ENCODE results near the gene TRIM41.
"Not testable (repeated sequence)": the region's sequence is repeated elsewhere in the genome, so short reads cannot be mapped to it uniquely, and the experiment has no call there.

TRIM41 gene

DNA sequence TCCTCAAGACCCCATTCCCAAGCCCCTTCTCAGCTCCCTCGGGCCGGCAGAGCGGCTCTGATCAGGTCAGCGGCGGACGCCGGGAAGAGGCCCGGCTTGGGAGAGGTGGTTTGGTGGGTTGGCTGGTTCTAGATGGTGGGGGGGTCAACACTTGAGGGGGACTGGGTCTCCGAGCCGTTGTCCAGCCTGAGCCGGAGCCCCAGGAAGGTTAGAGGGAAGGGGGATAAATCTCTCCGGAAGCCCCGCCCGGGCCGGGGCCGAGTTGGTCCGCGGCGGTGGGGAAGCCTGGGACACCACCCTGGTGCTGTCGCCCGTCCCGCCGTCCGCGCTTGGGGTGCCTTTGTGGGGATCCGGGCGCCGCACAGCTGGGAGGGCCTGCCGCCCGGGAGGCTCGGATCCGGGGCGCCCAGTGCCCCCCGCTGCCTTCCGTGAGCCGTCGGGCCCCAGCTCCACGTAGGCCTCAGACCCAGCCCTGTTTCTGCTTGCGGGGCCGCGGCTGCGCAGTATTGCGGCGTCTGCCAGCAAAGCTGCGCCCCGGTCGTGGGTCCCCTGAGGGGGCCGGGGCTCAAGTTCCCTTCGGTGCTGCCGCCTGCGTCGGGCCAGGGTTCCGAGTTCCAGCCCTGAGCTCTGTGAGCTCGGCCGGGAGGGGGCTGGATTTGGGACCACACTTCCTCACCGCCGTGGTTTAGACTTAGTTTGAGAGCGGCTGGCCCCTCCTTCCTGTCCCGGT is 38.4 kb downstream of the TRIM41 start:
- H3K4me1 ChIP-seq (ENCODE audit: insufficient read depth, insufficient read length) = no peaks in the 10 kb centered on the region
- H3K36me3 ChIP-seq (ENCODE audit: insufficient read depth, insufficient read length, low read length) = peaks cover 14% of the 10 kb centered on the region
- H3K27me3 ChIP-seq (ENCODE audit: insufficient read depth, insufficient read length) = no peaks in the 10 kb centered on the region
- DNase-seq (ENCODE audit: low read depth, low spot score) = no peak
- H3K4me3 ChIP-seq (ENCODE audit: insufficient read length, low read depth) = peak overlapping the region; percentile 66
- H3K9ac ChIP-seq (ENCODE audit: insufficient read length, low read depth) = peak overlapping the region; percentile 76
- no peaks in the 10 kb centered on the region for H3K9me3 ChIP-seq (ENCODE audit: insufficient read depth, low read length)
- TF ChIP-seq SUZ12 (IDR thresholded peaks at IDR 0.05; ENCODE audit: extremely low read depth, insufficient read depth, insufficient read length) (no peak), YY1 (IDR thresholded peaks at IDR 0.05; ENCODE audit: insufficient read depth, insufficient read length) (no peak), ZNF274 (IDR thresholded peaks at IDR 0.05; ENCODE audit: low read depth, low read length) (no peak)

DNA sequence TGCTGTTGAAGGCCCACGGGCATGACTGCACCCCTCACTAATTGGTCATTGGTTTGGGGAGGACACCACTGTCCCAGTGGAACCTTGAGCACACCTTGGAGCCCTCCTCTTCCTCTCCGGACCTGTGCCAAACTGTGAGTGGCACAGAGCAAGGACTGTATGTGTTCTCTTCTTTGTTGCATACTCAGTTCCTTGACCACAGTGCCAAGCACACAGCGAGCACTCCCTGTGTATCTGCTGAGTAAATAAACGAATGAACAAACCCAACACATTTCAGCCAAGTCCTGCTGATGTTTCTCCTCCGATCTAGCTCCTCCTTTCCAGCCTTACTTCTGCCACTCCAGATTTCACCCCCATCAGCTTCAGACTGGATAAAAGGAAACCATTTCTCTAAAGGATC is 40.6 kb downstream of the TRIM41 start:
- no peaks in the 10 kb centered on the region for H3K27me3 ChIP-seq (ENCODE audit: insufficient read depth, insufficient read length)
- TF ChIP-seq ZNF274 (IDR thresholded peaks at IDR 0.05; ENCODE audit: low read depth, low read length) (no peak), SUZ12 (IDR thresholded peaks at IDR 0.05; ENCODE audit: extremely low read depth, insufficient read depth, insufficient read length) (no peak), YY1 (IDR thresholded peaks at IDR 0.05; ENCODE audit: insufficient read depth, insufficient read length) (no peak)
- DNase-seq (ENCODE audit: low read depth, low spot score) = no peak
- H3K4me3 ChIP-seq (ENCODE audit: insufficient read length, low read depth) = no peak overlapping the region
- peaks cover 14% of the 10 kb centered on the region for H3K36me3 ChIP-seq (ENCODE audit: insufficient read depth, insufficient read length, low read length)
- H3K4me1 ChIP-seq (ENCODE audit: insufficient read depth, insufficient read length) = no peaks in the 10 kb centered on the region
- no peak overlapping the region for H3K9ac ChIP-seq (ENCODE audit: insufficient read length, low read depth)
- H3K9me3 ChIP-seq (ENCODE audit: insufficient read depth, low read length) = no peaks in the 10 kb centered on the region

DNA sequence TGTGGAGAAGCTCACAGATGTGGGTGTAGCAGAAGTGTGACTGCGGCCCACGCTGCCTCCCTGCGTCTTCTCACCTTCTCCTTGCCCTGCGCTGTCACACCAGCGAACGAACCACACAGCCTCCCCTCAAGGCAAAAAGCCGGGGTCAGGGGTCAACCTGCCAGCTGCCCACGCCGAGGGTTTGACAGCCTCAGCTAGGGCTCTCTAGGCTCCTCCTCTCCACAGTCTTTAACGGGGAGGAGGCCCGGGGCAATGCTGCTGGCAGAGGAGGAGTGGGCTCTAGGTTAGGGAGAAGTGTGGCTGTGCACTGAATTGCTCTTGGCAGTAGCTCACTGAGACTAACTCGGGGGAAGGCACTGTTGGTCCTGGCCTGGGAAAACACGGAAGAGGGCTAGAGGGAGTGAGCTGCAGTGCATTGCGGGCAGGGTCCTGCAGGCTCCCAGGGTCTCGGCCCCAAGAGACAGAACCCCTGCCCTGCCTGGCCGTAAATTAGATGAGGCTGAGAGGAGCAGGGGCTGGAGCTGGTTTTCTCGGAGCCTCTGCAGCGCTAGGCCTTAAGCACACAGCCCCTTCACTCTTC is 42.1 kb downstream of the TRIM41 start:
- H3K9ac ChIP-seq (ENCODE audit: insufficient read length, low read depth) = no peak overlapping the region

DNA sequence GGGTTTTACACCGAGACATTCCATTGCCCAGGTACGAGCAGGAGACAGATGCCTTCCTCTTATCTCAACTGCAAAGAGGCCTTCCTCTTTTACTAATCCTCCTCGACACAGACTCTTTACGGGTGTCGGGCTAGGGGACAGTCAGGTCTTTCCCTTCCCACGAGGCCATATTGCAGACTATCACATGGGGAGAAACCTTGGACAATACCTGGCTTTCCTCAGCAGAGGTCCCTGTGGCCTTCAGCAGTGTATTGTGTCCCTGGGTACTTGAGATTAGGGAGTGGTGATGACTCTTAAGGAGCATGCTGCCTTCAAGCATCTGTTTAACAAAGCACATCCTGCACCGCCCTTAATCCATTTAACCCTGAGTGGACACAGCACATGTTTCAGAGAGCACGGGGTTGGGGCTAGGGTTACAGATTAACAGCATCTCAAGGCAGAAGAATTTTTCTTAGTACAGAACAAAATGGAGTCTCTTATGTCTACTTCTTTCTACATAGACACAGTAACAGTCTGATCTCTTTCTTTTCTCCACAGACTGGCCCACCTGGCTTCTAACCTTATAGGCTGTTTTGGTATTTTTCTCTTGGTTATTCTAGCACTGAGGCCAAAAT is 44.3 kb downstream of the TRIM41 start:
- not testable (repeated sequence) for DNase-seq (ENCODE audit: low read depth, low spot score); H3K4me1 ChIP-seq (ENCODE audit: insufficient read depth, insufficient read length); H3K27me3 ChIP-seq (ENCODE audit: insufficient read depth, insufficient read length); H3K4me3 ChIP-seq (ENCODE audit: insufficient read length, low read depth); H3K9me3 ChIP-seq (ENCODE audit: insufficient read depth, low read length); H3K9ac ChIP-seq (ENCODE audit: insufficient read length, low read depth)
- peaks cover 14% of the 10 kb centered on the region for H3K36me3 ChIP-seq (ENCODE audit: insufficient read depth, insufficient read length, low read length)

More for the DNA sequence above, 42.1 kb downstream of the TRIM41 start:
- TF ChIP-seq SUZ12 (IDR thresholded peaks at IDR 0.05; ENCODE audit: extremely low read depth, insufficient read depth, insufficient read length) (no peak), YY1 (IDR thresholded peaks at IDR 0.05; ENCODE audit: insufficient read depth, insufficient read length) (no peak), ZNF274 (IDR thresholded peaks at IDR 0.05; ENCODE audit: low read depth, low read length) (no peak)
- Histone ChIP-seq H3K9me3 (ENCODE audit: insufficient read depth, low read length) (no peaks in the 10 kb centered on the region), H3K36me3 (ENCODE audit: insufficient read depth, insufficient read length, low read length) (peaks cover 14% of the 10 kb centered on the region), H3K4me1 (ENCODE audit: insufficient read depth, insufficient read length) (no peaks in the 10 kb centered on the region), H3K4me3 (ENCODE audit: insufficient read length, low read depth) (no peak overlapping the region), H3K27me3 (ENCODE audit: insufficient read depth, insufficient read length) (no peaks in the 10 kb centered on the region)
- no peak for DNase-seq (ENCODE audit: low read depth, low spot score)

DNA sequence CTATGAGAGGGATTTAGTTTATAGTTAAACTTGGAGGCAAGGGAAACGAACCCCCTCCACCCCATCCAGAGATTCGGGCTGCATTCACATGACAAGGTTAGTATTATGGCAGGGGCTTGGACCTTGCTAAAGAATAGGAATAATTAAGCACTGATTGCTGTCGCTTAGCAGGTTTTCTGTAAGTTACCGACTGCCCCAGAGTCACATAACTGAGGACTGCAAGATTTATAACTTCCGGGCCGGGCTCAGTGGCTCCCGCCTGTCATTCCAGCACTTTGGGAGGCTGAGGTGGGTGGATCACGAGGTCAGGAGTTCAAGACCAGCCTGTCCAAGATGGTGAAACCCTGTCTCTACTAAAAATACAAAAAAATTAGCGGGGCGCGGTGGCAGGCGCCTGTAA is 44.8 kb downstream of the TRIM41 start:
- not testable (repeated sequence) for H3K27me3 ChIP-seq (ENCODE audit: insufficient read depth, insufficient read length); H3K4me1 ChIP-seq (ENCODE audit: insufficient read depth, insufficient read length); DNase-seq (ENCODE audit: low read depth, low spot score); H3K9me3 ChIP-seq (ENCODE audit: insufficient read depth, low read length); H3K9ac ChIP-seq (ENCODE audit: insufficient read length, low read depth); H3K4me3 ChIP-seq (ENCODE audit: insufficient read length, low read depth)
- peaks cover 11% of the 10 kb centered on the region for H3K36me3 ChIP-seq (ENCODE audit: insufficient read depth, insufficient read length, low read length)

DNA sequence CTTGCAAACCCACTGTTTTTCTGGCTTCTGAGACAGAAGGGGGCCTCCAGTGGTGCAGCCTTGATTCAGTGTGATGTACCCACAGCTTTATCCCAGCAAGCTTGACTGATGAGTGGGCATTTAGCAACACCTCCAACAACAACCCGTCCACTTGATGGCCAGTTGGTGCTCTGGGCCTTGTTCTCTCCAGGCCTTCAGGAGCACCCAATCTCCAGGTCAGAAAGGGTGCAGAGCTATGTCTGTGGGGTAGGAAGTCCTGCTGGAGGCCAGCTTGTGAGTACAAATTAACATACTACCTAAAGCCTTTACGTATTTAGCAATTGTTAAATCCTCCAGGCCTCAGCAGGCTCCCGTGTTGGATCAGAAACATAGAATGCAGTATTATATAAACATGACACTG is 48.0 kb downstream of the TRIM41 start:
- DNase-seq (ENCODE audit: low read depth, low spot score) = no peak
- Histone ChIP-seq H3K4me1 (ENCODE audit: insufficient read depth, insufficient read length) (no peaks in the 10 kb centered on the region), H3K9me3 (ENCODE audit: insufficient read depth, low read length) (no peaks in the 10 kb centered on the region), H3K9ac (ENCODE audit: insufficient read length, low read depth) (no peak overlapping the region), H3K27me3 (ENCODE audit: insufficient read depth, insufficient read length) (no peaks in the 10 kb centered on the region), H3K36me3 (ENCODE audit: insufficient read depth, insufficient read length, low read length) (no peaks in the 10 kb centered on the region), H3K4me3 (ENCODE audit: insufficient read length, low read depth) (no peak overlapping the region)
- TF ChIP-seq YY1 (IDR thresholded peaks at IDR 0.05; ENCODE audit: insufficient read depth, insufficient read length) = no peak
- TF ChIP-seq SUZ12 (IDR thresholded peaks at IDR 0.05; ENCODE audit: extremely low read depth, insufficient read depth, insufficient read length) = no peak
- TF ChIP-seq ZNF274 (IDR thresholded peaks at IDR 0.05; ENCODE audit: low read depth, low read length) = no peak

DNA sequence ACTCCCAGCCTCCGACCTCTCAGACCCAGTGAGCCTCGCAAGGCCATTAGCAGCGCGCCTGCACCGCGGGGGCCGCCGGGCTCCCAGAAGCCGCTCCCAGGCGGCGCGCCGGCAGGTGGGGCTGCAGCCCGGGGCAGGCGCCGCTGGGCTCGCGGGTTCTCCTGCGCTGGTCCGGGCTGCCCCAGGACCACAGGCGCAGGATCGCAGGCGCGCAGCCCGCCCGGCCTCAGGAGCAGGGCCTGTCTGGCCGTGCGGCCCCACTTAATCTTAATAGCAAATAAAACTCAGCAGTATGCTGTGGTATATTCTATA is 50.3 kb downstream of the TRIM41 start:
- not testable (repeated sequence) for DNase-seq (ENCODE audit: low read depth, low spot score); H3K36me3 ChIP-seq (ENCODE audit: insufficient read depth, insufficient read length, low read length); H3K9me3 ChIP-seq (ENCODE audit: insufficient read depth, low read length); H3K9ac ChIP-seq (ENCODE audit: insufficient read length, low read depth); H3K27me3 ChIP-seq (ENCODE audit: insufficient read depth, insufficient read length); H3K4me1 ChIP-seq (ENCODE audit: insufficient read depth, insufficient read length); H3K4me3 ChIP-seq (ENCODE audit: insufficient read length, low read depth)
